HG02884 (cell line): ENCODE results near the gene PPEF2.
"Not testable (repeated sequence)": the region's sequence is repeated elsewhere in the genome, so short reads cannot be mapped to it uniquely, and the experiment has no call there.

ENCODE experiments used
- ATAC-seq: cut with Tn5 transposase; IDR thresholded peaks from one replicate; pipeline ENCODE4 v1.9.1; 2021; ENCODE audit warnings: mild to moderate bottlenecking, moderate library complexity; ENCODE audit not compliant: unreplicated experiment

The PPEF2 gene

GRCh38 chr4:75902352-75902751, at the start of gene PPEF2:
TSS of gene PPEF2 (minus strand) at chr4:75902452. CDS start at chr4:75896325, 6,127 bp downstream.
- no peak for ATAC-seq

DNA sequence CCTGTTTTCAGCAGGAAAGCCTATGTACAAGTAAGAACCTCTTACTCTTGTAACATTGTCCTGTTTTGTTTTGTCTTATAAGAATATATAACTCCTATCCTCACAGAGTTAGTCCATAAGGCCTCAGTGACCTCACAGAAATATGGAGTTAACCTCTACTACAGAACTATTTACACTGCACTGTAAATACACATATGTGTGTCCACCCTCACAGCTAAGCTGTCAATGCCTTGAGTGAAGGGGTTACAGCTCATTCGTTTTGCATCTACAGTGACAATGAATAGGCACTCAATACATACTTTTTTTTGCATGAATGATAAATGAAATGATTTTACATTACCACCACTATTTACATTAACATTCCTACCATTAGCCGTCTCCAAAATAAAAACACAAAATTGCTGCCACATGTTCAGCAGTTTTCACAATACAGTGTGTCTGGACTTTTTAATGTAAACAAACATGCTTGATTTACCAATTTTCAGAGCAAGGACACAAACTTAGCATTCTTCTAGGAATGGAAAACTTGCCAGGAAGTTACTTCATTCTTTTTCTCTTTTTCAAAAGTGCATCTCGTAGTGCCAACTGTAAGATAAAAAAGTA, 48.1 kb upstream of the PPEF2 start:
- ATAC-seq: no peak

DNA sequence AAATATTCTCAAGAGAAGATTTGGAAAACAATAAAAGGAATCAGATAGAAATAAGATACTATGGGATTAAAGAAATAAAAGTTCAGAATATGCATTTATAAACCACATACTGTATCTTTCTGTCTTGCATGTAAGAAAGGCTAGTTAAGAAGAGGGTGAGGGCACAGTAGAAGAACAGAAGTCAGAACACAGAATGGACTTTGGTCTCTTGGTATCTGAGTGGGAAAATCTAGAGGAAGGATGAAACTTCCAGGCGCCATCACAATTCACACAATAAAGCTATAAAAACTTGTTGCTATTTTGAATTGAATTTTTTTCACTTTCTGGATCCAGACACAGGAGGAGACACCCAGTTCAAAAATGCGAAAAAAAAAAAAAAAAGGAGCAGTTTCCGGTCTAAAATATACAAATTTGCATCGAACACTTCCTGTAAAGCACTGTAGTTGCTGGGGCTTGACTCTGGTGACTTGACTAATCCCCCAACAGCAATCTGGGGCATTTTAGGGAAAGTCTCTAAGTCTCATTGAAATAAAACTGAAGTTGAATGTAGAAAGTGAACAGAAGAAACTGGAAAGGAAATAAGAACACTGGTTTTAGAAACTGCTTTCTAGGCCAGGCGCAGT, 46.7 kb upstream of the PPEF2 start:
- peak; percentile 81 for ATAC-seq

DNA sequence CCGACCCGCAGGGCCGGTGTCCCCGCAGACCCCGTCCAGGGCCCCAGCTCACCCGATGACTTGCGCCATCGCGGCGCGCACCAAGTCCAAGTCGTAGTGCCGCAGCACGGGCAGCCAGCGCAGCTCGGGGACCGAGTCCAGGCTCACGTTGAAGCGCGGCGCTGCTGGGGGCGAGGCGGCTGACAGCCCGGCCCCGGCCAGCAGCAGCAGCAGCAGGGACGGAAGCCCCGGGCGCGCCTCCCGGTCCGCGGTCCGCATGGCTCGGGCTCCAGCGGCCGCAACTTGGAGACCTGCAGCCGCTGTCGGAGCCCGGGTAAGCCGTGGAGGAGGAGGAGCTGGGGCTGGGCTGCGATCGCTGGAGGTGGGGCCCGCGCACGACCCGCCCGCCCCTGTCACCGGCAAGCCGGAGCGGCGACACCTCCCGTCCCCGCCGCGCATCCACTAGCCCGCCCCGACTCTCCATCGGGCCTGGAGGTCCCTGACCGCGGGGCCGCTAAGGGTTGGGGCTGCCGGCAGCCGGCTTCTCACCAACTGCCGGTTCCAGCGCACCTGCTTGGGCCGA, 38.5 kb upstream of the PPEF2 start, which contains the start of gene NAAA:
NAAA (minus strand) TSS at position 322 of the 562 bp plus-strand sequence; CDS start at position 258, 64 bp downstream.
- peak; percentile 82 for ATAC-seq

GRCh38 chr4:75939890-75940691, 37.8 kb upstream of the PPEF2 start:
- ATAC-seq: peak; percentile 55

- no peak for ATAC-seq
Measured at GRCh38 chr4:75935628-75936027, 33.4 kb upstream of the PPEF2 start.

DNA sequence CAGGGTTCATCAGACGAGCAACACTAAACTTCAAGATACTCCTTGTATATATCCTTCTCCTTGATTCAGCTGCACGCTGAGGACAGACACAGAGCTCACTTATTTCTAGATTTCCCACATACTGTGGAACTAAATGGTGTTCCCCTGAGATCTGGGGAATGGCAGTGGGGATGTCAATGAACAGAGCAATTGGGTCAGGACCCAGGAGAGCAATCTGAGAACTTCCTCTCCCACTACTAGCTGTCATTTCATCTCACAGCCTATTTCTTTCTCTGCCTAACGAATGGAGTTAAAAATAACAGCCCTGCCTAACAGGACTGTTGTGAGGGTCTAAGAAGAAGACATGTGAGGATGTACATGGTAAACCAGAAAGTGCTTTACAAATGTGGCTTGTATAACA, 27.9 kb upstream of the PPEF2 start:
- ATAC-seq: no peak

DNA sequence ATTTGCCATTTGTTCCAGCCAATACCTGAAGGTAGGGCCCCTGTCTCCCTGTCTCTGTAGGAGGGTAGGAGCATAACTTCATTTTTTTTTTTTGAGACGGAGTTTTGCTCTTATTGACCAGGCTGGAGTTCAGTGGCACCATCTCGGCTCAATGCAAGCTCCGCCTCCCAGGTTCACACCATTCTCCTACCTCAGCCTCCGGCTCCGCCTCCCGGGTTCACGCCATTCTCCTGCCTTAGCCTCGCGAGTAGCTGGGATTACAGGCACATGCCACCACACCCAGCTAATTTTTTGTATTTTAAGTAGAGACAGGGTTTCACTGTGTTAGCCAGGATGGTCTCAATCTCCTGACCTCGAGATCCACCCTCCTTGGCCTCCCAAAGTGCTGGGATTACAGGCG, 22.7 kb upstream of the PPEF2 start:
- not testable (repeated sequence) for ATAC-seq

- no peak for ATAC-seq
Measured at GRCh38 chr4:75924309-75924827, 22.1 kb upstream of the PPEF2 start.

- no peak for ATAC-seq
Measured at GRCh38 chr4:75922588-75922987, 20.3 kb upstream of the PPEF2 start.

DNA sequence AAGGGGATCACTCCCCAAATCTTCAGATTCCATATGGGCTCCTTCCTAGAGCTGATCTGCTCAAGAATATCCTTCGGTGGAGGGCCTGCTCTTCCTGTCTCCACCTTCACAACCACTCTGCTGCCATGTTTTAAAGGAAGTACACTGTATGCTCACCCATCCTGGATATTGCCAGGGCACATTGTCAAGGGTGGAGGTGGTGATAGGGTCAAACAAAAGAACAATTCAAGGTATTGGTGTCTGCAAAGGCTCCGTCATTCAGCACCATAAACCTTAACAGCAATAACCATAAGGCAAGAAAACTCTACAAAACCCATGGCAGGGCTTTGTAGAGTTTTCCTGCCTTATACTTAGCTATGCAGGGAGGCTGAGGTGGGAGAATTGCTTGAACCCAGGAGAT, 19.7 kb upstream of the PPEF2 start:
- no peak for ATAC-seq

- no peak for ATAC-seq
Measured at GRCh38 chr4:75920327-75920726, 18.1 kb upstream of the PPEF2 start.

GRCh38 chr4:75919920-75920319, 17.7 kb upstream of the PPEF2 start:
- ATAC-seq: no peak

- peak; percentile 65 for ATAC-seq
Measured at GRCh38 chr4:75916091-75916661, 13.9 kb upstream of the PPEF2 start.

DNA sequence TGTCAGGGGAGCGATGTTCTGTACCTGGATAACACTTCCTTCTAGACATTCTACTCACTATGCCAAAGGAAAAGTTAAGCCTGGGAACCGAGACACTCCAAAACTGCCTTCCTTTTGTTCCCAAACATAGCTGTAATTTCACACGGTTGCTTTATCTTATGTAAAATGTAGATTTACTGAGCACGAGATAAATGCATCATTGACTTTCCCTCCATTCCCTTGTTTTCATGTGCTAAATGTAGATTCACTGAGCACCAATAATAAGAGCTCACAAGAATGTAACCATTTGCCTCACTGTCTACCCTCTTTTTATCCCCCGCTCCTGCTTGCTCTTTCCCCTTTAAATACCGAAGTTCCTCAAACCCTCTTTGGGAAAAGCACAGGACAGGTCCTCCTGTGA, 10.7 kb upstream of the PPEF2 start:
- no peak for ATAC-seq

- ATAC-seq: not testable (repeated sequence)
Measured at GRCh38 chr4:75910831-75911230, 8.6 kb upstream of the PPEF2 start.

- ATAC-seq: no peak
Measured at GRCh38 chr4:75909405-75909804, 7.2 kb upstream of the PPEF2 start.

DNA sequence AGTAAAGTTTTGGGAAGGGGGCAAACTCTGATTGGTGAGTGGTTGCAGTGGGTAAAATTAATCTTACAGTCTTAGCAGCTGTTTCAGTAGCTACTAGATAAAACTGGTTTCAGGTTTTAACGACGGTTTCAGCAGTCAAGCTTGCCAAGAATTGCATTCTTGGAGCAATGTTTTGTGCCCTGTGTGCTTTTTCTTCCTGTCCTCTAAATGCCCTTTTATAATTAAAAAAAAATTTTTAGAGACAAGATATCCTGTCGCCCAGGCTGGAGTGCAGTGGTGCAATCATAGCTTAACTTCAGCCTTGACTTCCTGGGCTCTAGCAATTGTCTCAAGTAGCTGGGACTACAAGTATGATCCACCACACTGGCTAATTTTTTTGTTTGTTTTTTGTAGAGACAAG, 6.3 kb upstream of the PPEF2 start:
- no peak for ATAC-seq

DNA sequence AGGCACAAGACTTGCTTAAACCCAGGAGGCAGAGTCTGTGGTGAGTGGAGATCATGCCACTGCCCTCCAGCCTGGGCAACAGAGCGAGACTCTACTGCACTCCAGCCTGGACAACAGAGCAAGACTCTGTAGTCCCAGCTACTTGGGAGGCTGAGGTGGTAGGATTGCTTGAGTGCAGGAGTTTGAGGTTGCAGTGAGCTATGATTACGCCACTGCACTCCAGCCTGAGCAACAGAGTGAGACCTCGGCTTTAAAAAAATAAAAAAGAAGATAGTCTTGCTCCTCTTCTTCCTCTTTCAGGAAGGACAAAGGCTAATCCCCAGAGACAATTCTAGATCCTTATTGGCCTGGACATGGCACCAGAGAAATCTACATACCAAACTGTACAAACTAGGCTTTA, 5.7 kb upstream of the PPEF2 start:
- ATAC-seq: no peak

GRCh38 chr4:75904076-75904475, 1.8 kb upstream of the PPEF2 start:
- no peak for ATAC-seq

DNA sequence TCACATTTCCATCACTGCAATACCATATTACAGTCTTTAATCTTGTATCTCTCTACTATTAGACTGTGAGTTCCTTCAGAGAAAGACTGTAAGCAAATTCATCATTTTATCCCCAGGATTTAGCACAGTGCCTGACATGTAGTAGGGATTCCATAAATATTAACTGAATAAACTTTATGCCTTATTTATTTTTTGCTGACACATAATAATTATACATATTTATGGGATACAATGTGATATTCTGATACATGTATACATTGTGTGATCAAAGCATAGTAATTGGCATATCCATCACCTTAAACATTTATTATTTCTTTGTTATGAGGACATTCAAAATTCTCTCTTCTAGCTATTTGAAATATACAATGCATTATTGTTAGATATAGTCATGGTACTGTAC, 3.7 kb downstream of the PPEF2 start:
- ATAC-seq: no peak
